ENCODE data around the gene PRKAB1. TPM values are rescaled to one million over a fixed set of nuclear protein-coding genes. Genes with fewer than 3 reads are reported as not detected.
A peak's percentile ranks its signal among the peaks of the same experiment; 100 is the strongest.

Gene PRKAB1
- total and polyA plus RNA-seq, 8 donors = 31.8 to 88.3 (median 80.9) TPM

- ATAC-seq = no peak
- no peak for TF ChIP-seq CTCF (IDR thresholded peaks at IDR 0.05)
- intact Hi-C loops (cut with DNase I) = no loop called here
- Histone ChIP-seq H3K27ac (peak overlapping the region; percentile 40 to 78), H3K4me1 (peaks cover 17 to 63% of the 10 kb centered on the region in 2 donors), H3K36me3 (peaks cover 0 to 88% of the 10 kb centered on the region in 2 donors), H3K9me3 (no peaks in the 10 kb centered on the region), H3K27me3 (no peaks in the 10 kb centered on the region), H3K4me3 (no peak overlapping the region)
- DNase-seq = no peak
These were observed 6.6 kb downstream of the PRKAB1 start for GRCh38 chr12:119674560-119674959.

GRCh38 chr12:119676022-119676421, 8.1 kb downstream of the PRKAB1 start:
- peaks cover 0 to 100% of the 10 kb centered on the region in 2 donors for H3K36me3 ChIP-seq
- no peaks in the 10 kb centered on the region for H3K27me3 ChIP-seq
- ATAC-seq = no peak
- intact Hi-C loops (cut with DNase I) = no loop called here
- TF ChIP-seq CTCF (IDR thresholded peaks at IDR 0.05) = no peak
- no peak for DNase-seq
- no peaks in the 10 kb centered on the region for H3K9me3 ChIP-seq
- peaks cover 17 to 49% of the 10 kb centered on the region in 2 donors for H3K4me1 ChIP-seq
- H3K27ac ChIP-seq = no peak overlapping the region
- H3K4me3 ChIP-seq = no peak overlapping the region

GRCh38 chr12:119676573-119676972, 8.6 kb downstream of the PRKAB1 start:
- H3K27ac ChIP-seq = no peak overlapping the region
- no peaks in the 10 kb centered on the region for H3K27me3 ChIP-seq
- peaks cover 0 to 100% of the 10 kb centered on the region in 2 donors for H3K36me3 ChIP-seq
- ATAC-seq = no peak
- H3K4me3 ChIP-seq = no peak overlapping the region
- peaks cover 17 to 44% of the 10 kb centered on the region in 2 donors for H3K4me1 ChIP-seq
- no peak for DNase-seq
- no peak for TF ChIP-seq CTCF (IDR thresholded peaks at IDR 0.05)
- intact Hi-C loops (cut with DNase I) = no loop called here
- no peaks in the 10 kb centered on the region for H3K9me3 ChIP-seq

GRCh38 chr12:119678459-119678858, 10.5 kb downstream of the PRKAB1 start:
- Histone ChIP-seq H3K36me3 (peaks cover 0 to 92% of the 10 kb centered on the region in 2 donors), H3K4me1 (peaks cover 7 to 33% of the 10 kb centered on the region in 2 donors)
- intact Hi-C loops (cut with DNase I) = no loop called here

GRCh38 chr12:119679081-119679480, 11.1 kb downstream of the PRKAB1 start:
- intact Hi-C loops (cut with DNase I) = no loop called here

More at GRCh38 chr12:119678459-119678858, 10.5 kb downstream of the PRKAB1 start:
- TF ChIP-seq CTCF (IDR thresholded peaks at IDR 0.05) = no peak
- Histone ChIP-seq H3K27me3 (no peaks in the 10 kb centered on the region), H3K27ac (no peak overlapping the region), H3K4me3 (no peak overlapping the region), H3K9me3 (no peaks in the 10 kb centered on the region)
- no peak for ATAC-seq
- no peak for DNase-seq

More at GRCh38 chr12:119679081-119679480, 11.1 kb downstream of the PRKAB1 start:
- H3K9me3 ChIP-seq = no peaks in the 10 kb centered on the region
- H3K36me3 ChIP-seq = peaks cover 0 to 85% of the 10 kb centered on the region in 2 donors
- ATAC-seq (peak; percentile 79), DNase-seq (peak in 1 of 4 donors; percentile 31)
- TF ChIP-seq CTCF (IDR thresholded peaks at IDR 0.05) = no peak
- no peak overlapping the region for H3K4me3 ChIP-seq
- H3K4me1 ChIP-seq = peaks cover 4 to 27% of the 10 kb centered on the region in 2 donors
- H3K27ac ChIP-seq = peak overlapping the region in 1 of 2 donors; percentile 3
- no peaks in the 10 kb centered on the region for H3K27me3 ChIP-seq

Data from left lung (tissue), 10 donors.